ENCODE results near the gene SPO11. TPM values are rescaled to one million over a fixed set of nuclear protein-coding genes. Genes with fewer than 3 reads are reported as not detected.

The SPO11 gene
- polyA plus RNA-seq, 10 donors = 0.26 to 0.53 TPM; not detected in 8

GRCh38 chr20:57309544-57310115 is 20.0 kb upstream of the SPO11 start:
- DNase-seq = no peak

- no peak for DNase-seq
Measured at GRCh38 chr20:57310821-57311514, 18.6 kb upstream of the SPO11 start.

- no peak for DNase-seq
Measured at GRCh38 chr20:57312138-57312537, 17.5 kb upstream of the SPO11 start.

- DNase-seq = no peak
Measured at GRCh38 chr20:57313230-57313629, 16.4 kb upstream of the SPO11 start.

- no peak for DNase-seq
Measured at GRCh38 chr20:57313951-57314350, 15.7 kb upstream of the SPO11 start.

- DNase-seq = no peak
Measured at GRCh38 chr20:57315083-57315975, 14.3 kb upstream of the SPO11 start.

- no peak for DNase-seq
Measured at GRCh38 chr20:57315976-57316480, 13.6 kb upstream of the SPO11 start.

- DNase-seq = no peak
Measured at GRCh38 chr20:57316795-57317201, 12.8 kb upstream of the SPO11 start.

GRCh38 chr20:57317316-57317788 is 12.3 kb upstream of the SPO11 start:
- DNase-seq = no peak

GRCh38 chr20:57317789-57318371 is 11.7 kb upstream of the SPO11 start:
- DNase-seq = no peak

- DNase-seq = no peak
Measured at GRCh38 chr20:57319584-57319983, 10.0 kb upstream of the SPO11 start.

- DNase-seq = no peak
Measured at GRCh38 chr20:57320358-57320757, 9.2 kb upstream of the SPO11 start.

- no peak for DNase-seq
Measured at GRCh38 chr20:57321142-57321541, 8.5 kb upstream of the SPO11 start.

GRCh38 chr20:57322476-57322875 is 7.1 kb upstream of the SPO11 start:
- DNase-seq = no peak

GRCh38 chr20:57323034-57323433 is 6.6 kb upstream of the SPO11 start:
- no peak for DNase-seq

GRCh38 chr20:57325632-57326356 is 3.8 kb upstream of the SPO11 start:
- DNase-seq = no peak

GRCh38 chr20:57326667-57327455 is 2.7 kb upstream of the SPO11 start:
- no peak for DNase-seq

- no peak for DNase-seq
Measured at GRCh38 chr20:57327820-57328219, 1.8 kb upstream of the SPO11 start.

GRCh38 chr20:57330998-57331397 is 1.4 kb downstream of the SPO11 start:
- no peak for DNase-seq

Data from muscle of back (tissue), 11 donors.